ENCODE results near the gene DOCK4.
A peak's percentile ranks its signal among the peaks of the same experiment; 100 is the strongest.

The DOCK4 gene

DNA sequence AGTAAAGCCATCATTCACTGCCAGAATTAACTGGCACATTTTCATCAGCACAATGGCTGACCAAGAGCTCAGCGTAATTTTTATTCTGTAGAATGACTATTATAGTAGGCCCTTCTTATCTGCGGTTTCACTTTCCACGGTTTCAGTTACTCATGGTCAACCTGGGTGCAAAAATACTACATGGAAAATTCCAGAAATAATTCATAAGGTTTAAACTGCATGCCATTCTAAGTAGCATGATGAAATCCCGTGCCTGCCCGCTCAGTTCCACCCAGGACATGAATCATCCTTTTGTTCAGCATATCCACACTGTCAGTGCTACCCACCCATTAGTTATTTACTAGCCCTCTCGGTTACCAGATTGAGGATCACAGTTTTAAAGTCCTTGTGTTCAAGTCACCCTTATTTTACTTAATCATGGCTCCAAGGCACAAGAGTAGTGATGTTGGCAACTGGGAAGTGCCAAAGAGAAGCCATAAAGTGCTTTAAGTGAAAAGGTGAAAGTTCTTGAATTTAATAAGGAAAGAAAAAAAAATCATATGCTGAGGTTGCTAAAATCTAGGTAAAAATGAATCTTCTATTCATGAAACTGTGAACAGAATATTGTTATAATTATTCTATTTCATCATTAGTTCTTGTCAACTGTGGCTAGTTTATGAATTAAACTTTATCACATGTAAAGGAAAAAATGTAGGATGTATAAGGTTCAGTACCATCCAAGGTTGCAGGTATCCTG is 204.9 kb downstream of the DOCK4 start:
- peak; percentile 82 to 97 for DNase-seq

DNA sequence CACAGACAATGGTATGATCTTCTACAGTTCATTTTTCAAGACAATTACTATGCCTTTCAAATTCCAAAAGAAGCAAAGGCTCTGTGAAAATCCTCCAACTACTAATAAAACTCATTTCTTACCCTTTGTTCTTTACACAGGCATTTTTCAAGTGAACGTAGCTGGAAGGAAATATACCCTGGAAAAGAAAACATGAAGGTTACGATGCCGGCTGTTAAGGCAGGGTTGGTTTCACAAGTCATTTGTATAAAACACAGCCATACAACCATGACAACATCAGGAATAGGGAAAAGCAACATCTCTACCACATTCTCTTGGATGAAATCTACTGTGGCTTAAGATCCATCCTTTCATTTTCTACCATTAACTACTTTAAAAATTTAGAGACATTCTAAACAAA is 207.9 kb downstream of the DOCK4 start:
- DNase-seq: no peak

DNA sequence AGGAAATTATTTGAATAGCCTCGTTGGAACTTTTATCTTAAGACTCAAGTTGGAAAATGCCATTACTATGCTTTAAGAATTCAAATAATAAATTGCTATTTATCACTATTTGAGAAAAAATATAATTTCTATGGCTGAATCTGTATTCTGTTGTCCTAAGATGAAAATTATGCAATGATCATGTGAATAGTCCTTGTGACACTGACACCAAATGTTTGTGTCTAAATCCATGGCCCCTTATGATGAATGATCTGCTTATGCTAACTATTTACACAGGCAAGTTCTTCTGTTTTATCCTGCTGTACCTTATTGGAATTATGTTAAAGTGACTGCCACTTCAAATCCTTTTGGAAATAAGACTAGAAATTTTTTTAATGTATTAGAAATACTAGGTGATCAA is 208.7 kb downstream of the DOCK4 start:
- no peak for DNase-seq

DNA sequence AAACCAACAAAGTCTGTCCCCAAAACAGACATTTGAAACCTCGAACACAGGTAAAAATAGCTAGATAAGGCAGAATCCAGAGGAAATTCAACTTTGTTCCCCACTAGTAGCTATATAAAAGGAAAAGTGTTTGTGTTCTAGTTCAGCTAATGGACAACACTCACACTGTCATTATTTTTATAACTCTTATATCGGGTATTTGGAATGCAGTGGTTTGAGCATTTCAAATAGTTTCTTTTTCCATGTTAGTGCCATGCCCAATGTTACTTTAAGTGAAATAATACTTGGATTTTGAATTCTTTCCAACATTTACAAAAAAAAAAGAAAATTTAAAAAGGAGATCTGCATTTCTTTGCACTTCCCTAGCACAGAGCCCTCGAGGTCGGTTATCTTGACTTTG is 213.6 kb downstream of the DOCK4 start:
- no peak for DNase-seq

DNA sequence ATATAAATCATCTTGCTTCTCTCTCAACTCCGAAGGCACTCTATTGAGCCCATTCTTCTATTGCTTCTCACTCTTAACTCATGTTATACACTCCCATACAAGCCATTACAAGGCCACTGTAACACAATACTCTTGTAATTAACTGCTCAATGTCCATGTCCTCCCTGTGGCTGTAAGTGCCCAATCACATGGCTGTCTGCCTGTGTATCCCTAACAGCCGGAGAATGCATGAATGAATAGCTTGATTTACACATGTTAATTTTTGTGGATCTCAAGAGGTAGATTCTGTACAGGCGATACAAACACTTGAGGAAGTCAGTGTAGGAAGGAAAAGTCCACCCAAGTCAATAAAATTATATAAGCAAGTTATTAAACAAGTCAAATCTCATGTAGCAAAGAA is 215.6 kb downstream of the DOCK4 start:
- DNase-seq: no peak

DNA sequence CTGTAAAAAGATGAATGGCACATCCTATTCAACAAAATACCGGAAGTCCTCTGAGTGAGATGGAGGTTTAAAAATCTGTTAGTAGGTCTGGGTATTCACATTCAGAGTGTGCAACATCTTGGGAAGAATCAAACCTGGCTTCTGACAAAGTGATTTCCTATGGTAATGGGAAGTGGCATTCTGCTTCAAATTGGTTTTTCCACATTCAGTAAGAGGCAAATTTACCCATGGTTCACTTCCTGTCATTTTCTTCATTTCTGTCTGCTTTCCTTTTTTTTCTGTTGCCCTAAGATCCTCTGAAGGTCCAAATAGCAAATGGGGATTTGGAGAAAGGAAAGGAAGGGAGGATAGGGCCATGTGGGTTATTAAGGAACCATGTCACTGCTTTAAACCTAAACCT is 218.3 kb downstream of the DOCK4 start:
- no peak for DNase-seq

DNA sequence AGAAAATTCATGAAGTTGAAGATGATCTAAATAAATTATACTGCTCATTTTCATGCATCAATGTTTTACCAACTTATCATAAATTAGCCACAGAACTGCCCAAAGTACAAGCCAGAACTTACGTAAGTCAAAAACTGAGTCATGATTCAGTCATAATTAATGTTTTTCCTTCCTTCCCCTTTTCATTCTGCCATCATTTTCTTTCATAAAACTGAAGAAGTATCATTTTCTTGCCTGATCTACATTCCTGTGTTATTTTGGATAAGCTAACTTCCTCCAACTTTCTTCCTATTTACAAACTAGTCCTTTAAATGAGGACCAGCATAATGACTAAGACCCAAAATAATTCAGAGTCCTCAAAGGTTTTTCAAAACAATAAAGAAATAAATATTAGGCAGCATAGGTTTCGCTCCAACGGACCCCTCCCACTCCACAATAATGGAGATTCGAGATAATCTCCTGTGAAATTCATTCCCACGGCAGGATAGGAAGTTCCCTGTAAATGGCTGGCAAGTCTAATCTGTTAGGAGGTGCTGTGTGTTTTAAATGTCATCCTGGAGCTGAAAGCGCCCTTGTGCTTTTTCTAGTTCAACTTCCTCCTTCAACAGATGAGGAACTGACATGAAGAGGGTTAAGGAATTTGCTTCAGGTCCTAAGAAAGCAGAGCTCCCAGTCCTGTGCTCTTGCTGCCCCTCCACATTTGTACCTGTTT is 218.9 kb downstream of the DOCK4 start:
- no peak for DNase-seq

DNA sequence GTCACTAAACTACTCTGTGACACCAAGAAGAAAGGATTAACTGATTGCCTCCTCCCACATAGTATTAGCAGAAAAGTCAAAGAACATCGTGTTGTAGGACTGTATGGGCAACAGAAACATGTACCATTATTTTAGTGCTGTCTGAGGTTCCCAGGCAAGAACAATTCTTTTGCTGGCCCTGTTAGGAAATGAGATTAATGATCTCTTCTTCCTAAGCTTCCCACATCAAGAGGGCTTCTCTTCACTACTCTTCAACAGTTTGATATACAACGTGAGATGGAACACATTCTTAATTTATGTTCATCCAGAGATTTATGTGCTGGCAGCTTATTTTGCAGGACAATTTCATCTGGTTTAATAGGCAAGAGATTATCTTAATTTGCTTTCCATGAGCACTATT is 219.6 kb downstream of the DOCK4 start:
- no peak for DNase-seq

DNA sequence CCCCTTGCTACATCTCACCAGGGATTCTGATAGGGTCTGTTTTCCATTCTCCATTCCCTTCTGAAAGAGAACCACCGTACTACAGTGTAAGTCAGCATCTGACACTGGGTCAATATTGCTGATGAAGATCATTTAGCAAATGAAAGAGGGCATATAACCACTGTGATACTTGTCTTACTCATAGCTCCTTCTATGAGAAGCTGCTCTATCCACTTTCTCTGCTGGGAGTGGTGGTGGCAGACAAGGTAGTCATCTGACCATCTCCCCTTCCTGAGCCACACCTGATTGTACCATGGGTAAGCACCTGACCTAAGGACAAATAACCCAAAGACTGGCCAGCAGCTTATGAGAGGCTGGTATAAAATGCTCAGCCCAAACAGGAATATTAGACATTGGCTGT is 220.4 kb downstream of the DOCK4 start:
- DNase-seq: no peak

DNA sequence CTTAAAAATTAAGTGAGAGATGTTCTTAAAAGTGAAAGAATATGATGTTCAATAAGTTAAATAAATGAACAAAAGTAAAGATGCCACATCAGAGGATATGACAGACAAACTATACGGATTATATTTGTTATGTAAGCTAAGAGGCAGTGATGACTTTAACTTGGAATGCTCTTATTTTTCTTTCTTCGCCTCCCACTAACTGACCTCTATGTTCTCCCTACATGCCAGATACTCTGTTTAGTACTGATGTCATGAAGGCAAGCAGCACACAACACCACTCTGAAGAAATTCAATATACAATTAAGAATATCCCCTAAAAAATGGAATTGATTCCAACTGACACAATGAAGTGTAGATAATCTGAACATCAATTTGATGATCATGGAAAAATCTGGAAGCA is 223.4 kb downstream of the DOCK4 start:
- no peak for DNase-seq

DNA sequence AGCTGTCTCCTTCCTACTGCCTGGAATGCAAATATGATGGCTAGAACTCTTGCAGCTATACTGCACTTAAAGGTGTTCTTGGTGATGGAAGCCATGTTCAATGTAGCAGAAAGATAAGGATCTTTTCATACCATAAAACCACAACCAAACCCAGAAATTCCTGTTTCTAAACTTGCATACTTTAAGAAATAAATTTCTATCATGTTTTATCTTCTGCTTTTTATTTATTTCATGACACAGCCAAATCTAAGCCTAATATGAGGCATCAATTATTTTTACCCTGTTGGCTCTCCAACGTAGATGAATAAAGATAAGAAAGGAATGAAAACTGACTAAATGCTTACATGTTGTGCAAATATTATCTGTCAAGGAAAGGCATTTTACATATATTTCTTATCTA is 224.1 kb downstream of the DOCK4 start:
- DNase-seq: no peak

DNA sequence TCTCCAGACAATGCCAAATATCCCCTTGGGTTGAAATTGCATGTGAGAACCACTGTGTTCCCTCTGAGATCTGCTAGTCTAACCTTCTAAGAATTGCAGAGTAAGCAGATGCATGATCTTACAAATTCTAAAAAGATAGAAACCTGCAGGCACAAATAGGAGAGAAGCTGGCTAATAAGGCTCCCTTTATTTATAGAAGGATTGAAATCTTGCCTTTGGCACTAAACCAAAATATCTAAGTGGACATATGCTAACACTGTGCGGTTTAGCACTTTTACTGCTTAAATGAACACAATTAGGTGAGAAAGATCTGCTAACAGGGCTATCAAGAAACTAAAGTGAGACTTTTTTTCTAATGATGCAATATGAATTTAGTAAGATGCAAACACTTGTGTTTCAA is 225.5 kb downstream of the DOCK4 start:
- no peak for DNase-seq

DNA sequence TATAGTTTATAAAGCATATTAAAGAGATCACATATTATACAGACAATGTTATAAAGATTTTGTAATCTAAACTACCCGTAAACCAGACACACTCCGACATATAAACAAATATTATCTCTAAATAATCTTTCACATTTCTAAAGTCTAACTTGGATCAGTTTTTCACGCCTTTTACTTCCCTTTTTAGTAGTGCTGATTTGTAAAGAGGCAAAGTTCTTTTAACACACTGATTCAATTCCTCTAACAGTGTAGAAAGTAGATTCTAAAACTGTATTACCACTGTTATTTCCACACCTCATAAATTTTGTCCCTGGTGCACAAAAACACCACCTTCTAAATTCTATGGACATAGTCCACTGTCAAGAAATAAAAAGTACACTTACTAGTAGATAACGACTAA is 230.9 kb downstream of the DOCK4 start:
- DNase-seq: no peak

DNA sequence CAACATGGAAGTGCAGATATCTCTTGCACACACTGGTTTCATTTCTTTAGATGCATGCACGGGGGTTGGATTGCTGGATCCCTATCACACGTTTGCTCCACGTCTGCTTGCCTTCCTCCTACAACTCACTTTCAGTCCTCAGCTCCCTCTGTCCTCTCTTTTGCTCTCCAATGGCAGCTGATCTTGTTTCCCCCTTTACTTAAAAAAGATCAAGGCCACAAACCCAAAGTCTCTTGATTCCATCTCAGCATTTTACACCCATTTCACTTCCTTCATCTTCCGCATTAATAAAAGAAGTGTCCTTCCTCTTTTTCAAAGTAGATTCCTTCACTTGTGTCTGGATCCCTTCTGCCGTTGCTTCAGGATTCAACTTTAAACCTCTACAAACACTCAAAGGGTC is 245.2 kb downstream of the DOCK4 start:
- no peak for DNase-seq

DNA sequence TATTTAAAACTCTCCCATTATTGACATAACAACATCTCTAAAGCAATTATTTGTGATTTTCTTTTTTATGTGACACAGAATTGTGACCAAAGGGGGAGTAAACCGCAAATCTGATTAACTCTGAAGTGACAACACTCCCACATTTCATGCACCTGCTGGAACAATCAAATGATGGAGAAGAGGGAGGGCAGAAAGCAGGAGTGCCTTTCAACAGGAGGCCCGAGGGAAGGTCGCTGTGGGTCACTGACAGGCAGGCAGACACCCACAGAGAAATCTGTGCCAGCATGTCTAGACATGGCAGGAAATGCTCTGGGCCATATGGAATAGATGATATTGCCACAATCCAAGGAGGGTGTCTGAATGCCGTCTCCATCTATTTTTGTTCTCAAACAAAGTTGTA is 247.3 kb downstream of the DOCK4 start:
- no peak for DNase-seq

DNA sequence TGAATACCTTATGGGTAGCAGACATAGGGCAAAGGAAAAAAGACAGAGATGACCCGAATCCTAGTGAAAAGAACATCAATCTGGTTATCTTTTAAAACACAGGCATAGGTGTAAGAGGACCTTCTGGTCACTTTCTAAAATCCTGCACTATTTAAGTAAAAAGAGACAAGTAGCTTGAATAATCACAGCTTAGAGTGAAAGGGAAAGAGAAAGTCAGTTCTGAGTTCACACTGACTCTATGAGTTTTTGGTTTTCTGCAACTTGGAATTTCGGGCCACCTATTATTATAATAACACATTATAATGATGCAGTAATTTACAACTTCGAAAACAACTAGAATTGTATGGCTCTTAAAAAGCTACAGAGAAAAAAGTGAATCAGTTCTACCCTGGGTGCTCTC is 247.8 kb downstream of the DOCK4 start:
- no peak for DNase-seq

DNA sequence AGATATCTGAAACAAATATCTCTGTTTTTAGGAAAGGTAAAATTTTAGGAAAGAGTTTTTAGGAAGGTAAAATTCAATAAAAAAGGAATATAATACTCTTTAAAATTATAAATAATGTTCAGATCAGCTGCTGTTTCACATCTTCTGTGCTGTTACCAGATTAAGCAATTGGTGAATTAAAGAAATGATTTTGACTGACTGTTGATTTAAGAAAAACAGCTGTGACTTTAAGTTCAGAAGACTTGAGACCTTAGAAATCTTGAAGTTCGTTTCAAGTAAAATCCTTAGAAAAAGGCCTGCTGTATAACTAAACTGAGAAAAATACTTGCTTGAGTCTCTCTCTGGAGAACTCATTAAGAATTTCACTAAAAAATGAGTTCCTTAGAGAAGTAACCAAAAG is 250.6 kb downstream of the DOCK4 start:
- no peak for DNase-seq

DNA sequence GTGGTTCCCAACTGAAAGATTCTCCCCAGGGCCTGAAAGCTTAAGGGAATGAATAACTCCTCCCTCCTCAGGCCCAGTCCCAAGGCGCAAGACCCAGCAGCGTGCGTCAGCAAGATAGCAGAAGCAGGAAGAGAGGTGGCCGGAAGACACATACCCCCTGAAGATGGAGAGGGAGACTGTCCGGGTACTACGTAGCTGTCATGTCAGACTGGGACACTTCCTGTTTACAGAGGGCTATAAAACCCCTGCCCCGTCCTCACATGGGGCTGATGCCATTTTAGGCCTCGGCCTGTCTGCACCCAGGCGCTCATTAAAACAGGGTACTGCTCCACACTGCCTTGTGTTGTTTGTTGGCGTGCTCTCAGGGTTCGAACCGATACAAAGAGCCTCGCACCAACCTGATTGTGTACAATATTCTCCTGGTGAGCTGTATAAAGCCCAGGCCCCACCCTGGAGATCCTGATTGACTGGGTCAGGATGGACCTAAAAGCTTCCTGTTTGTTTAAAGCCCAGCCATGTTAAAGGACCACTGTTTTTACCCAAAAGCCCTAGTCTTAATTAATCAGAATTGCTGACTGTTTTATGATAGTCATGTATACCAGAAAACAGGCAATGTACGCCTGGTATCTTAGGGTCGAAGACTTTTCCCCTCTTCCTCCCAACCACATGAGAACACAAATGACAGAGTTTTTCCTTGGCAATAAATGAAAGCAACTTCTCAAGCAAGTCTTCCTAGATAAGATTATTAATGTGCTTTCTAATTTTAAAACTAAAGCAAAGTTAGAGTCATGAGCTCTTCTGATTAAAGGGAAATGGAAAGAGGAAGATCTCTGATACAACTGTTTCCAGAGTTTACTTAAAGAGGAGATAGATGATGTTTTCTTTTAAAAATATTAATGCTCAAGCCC is 251.5 kb downstream of the DOCK4 start:
- DNase-seq: no peak

DNA sequence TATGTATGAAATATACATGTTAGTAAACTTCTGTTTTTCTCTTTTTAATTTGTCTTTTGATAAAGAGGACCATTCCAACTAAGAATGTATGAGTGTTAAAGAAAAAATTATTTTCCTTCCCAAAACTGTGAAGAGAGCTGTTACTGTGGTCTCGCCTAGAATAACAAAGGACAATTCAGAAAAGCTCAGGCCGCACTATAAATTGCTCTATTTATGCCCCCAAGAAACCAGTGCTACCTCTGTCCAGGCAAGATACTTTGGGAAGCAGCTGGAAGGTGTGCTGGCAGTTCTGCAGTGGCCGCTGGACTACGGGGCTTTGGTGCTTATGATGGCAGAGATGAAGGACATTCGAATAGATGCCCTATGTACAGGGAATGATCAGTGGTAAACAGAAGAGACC is 252.1 kb downstream of the DOCK4 start:
- DNase-seq: no peak

DNA sequence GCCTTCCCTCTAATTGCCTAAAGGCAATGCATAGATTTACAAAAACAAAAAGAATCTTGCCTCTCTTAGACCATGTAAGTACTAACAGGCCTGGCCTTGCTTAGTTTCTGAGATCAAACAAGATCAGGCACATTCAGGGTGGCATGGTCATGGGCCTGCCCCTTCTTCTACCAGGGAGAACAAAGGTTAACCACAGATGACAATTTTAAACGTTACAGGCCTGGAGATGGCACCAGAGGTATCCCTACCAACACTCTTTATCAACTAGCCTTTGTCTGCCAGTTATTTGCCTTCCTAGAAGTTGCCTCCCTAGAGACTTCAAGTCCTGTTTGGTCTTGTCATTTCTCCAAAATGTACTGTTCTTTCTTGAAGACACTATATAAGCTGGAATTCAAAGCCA is 252.6 kb downstream of the DOCK4 start:
- peak in 1 of 2 experiments; percentile 53 for DNase-seq

DNA sequence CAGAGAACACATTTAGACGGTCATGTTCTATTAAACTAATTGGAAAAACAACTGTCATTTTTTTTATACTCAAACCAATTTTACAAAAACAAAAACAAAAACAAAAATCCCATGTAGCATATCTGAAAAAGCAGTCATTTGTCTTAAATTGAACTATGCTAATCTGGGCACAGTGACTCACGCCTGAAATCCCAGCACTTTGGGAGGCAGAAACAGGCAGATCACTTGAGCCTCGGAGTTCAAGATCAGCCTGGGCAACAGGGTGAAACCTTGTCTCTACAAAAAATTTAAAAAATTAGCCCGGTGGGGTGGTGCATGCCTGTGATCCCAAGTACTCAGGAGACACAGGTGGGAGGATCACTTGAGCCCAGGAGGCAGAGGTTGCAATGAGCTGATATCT is 253.4 kb downstream of the DOCK4 start:
- no peak for DNase-seq

DNA sequence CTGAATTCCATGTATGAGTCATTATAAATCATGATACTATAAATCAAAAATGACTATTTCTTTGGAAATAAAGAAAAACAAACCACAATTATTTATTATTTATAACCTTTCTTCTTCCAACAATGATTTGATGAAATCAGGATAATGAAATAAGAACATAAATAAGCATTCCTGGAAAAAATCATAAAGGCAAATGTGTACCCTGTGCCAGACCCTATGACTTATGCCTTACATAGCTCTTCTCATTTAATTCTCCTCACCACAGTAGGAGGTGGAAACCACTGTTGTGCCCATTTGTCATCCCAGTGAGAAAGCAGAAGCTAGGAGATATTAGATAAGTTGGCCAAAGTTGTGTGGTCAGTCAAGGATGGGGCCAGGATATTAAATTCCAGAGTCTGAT is 255.1 kb downstream of the DOCK4 start:
- DNase-seq: no peak

DNA sequence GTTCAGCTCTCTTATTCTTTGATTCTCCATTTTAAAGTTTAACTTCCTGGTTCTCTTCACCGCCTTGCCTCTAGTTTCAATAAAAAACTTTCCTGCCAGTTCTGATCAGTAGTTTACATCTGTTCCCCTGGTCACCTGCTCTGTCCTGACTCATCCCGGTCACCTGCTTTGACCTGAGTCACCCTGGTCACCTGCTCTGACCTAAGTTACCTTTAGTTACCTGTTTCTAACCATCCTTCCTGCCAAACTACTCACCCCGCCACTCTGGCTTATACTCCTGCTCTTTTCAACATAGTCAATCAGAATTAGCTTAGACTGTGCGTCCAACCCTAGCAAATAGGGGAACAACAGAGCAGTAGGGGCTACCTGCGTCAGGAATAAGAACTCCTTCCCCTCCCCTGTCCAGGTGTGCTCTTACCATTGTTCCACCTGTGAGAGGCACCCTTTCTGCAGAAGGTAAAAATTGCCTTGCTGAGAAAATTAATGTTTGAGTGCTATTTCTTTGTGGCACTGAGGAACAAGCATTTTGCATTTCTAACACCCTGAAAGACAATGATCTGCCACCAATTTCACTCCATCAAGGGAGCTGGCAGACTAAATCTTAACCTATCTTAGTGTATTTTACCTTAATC is 263.6 kb downstream of the DOCK4 start:
- no peak for DNase-seq
